H9 (cell line): Measurements from ENCODE around the gene DACH1. TPM values are rescaled to one million over a fixed set of nuclear protein-coding genes. Genes with fewer than 3 reads are reported as not detected.

Experiments
- DNase-seq: peaks from one replicate; pipeline ENCODE4 v3.0.0-alpha.2; 2017
- H2AFZ ChIP-seq: one replicate; pipeline ENCODE4 v1.6.1; 2013; ENCODE audit warnings: mild to moderate bottlenecking, low read length, control low read depth, moderate library complexity
- H2AK5ac ChIP-seq: 2 replicates; pipeline ENCODE4 v1.6.1; 2013; ENCODE audit warnings: low read length, control low read depth, mixed read lengths; ENCODE audit not compliant: insufficient read length
- H2BK120ac ChIP-seq: one replicate; pipeline ENCODE4 v1.6.1; 2013; ENCODE audit warnings: low read depth, mild to moderate bottlenecking, low read length, control low read depth, inconsistent platforms; ENCODE audit not compliant: poor library complexity, severe bottlenecking
- H2BK12ac ChIP-seq: 2 replicates; pipeline ENCODE4 v1.6.1; 2013; ENCODE audit warnings: low read length, control low read depth, mixed read lengths, low read depth; ENCODE audit not compliant: insufficient read length
- H2BK15ac ChIP-seq: 2 replicates; pipeline ENCODE4 v1.6.1; 2013; ENCODE audit warnings: low read depth, low read length, control low read depth
- H2BK20ac ChIP-seq: one replicate; pipeline ENCODE4 v1.6.1; 2013; ENCODE audit warnings: low read depth, mild to moderate bottlenecking, low read length, control low read depth, inconsistent platforms; ENCODE audit not compliant: poor library complexity, severe bottlenecking
- H2BK5ac ChIP-seq: 2 replicates; pipeline ENCODE4 v1.6.1; 2013; ENCODE audit warnings: low read length, control low read depth, mixed read lengths; ENCODE audit not compliant: insufficient read length
- H3K14ac ChIP-seq: 2 replicates; pipeline ENCODE4 v1.6.1; 2013; ENCODE audit warnings: low read length, control low read depth; ENCODE audit not compliant: insufficient read depth
- H3K18ac ChIP-seq: 2 replicates; pipeline ENCODE4 v1.6.1; 2013; ENCODE audit warnings: low read depth, mild to moderate bottlenecking, mixed read lengths, low read length, control low read depth; ENCODE audit not compliant: insufficient read length
- H3K23ac ChIP-seq: 2 replicates; pipeline ENCODE4 v1.6.1; 2013; ENCODE audit warnings: low read length, control low read depth, mixed read lengths, low read depth; ENCODE audit not compliant: insufficient read length
- H3K23me2 ChIP-seq: 2 replicates; pipeline ENCODE4 v1.6.1; 2013; ENCODE audit warnings: low read depth, mild to moderate bottlenecking, mixed read lengths, low read length, control low read depth; ENCODE audit not compliant: insufficient read length, poor library complexity, severe bottlenecking
- H3K27ac ChIP-seq: 2 replicates; pipeline ENCODE4 v1.5.1; 2013; ENCODE audit warnings: low read length, control low read depth, mixed read lengths, low read depth; ENCODE audit not compliant: insufficient read length
- H3K27me3 ChIP-seq: 2 replicates; pipeline ENCODE4 v1.6.1; 2013; ENCODE audit warnings: low read length, control low read depth, inconsistent platforms; ENCODE audit not compliant: insufficient read depth
- H3K4ac ChIP-seq: 2 replicates; pipeline ENCODE4 v1.6.1; 2013; ENCODE audit warnings: low read depth, mild to moderate bottlenecking, control low read depth, inconsistent platforms, low read length, moderate library complexity
- H3K4me1 ChIP-seq: 2 replicates; pipeline ENCODE4 v1.6.1; 2013; ENCODE audit warnings: low read length, control low read depth, inconsistent platforms; ENCODE audit not compliant: insufficient read depth
- H3K4me2 ChIP-seq: 2 replicates; pipeline ENCODE4 v1.6.1; 2013; ENCODE audit warnings: low read length, control low read depth, mixed read lengths; ENCODE audit not compliant: insufficient read length, insufficient read depth
- H3K56ac ChIP-seq: 2 replicates; pipeline ENCODE4 v1.6.1; 2013; ENCODE audit warnings: low read depth, mild to moderate bottlenecking, mixed read lengths, low read length, control low read depth; ENCODE audit not compliant: insufficient read length
- H3K79me1 ChIP-seq: 2 replicates; pipeline ENCODE4 v1.6.1; 2013; ENCODE audit warnings: low read depth, mild to moderate bottlenecking, moderate library complexity, low read length, control low read depth, inconsistent platforms; ENCODE audit not compliant: insufficient read depth, poor library complexity, severe bottlenecking
- H3K79me2 ChIP-seq: 2 replicates; pipeline ENCODE4 v1.6.1; 2013; ENCODE audit warnings: low read length, control low read depth, inconsistent platforms; ENCODE audit not compliant: insufficient read depth
- H3K9ac ChIP-seq: 2 replicates; pipeline ENCODE4 v1.6.1; 2013; ENCODE audit warnings: low read length, control low read depth, mixed read lengths; ENCODE audit not compliant: insufficient read length; ENCODE audit errors: extremely low read depth
- H3K9me3 ChIP-seq: one replicate; pipeline ENCODE4 v1.6.1; 2013; ENCODE audit warnings: low read depth, low read length, inconsistent platforms; ENCODE audit not compliant: control insufficient read depth
- H3T11ph ChIP-seq: one replicate; pipeline ENCODE4 v1.6.1; 2013; ENCODE audit warnings: mild to moderate bottlenecking, low read length, control low read depth, inconsistent platforms
- H4K20me1 ChIP-seq: one replicate; pipeline ENCODE4 v1.6.1; 2013; ENCODE audit not compliant: control insufficient read depth, insufficient read length, insufficient read depth
- H4K5ac ChIP-seq: 2 replicates; pipeline ENCODE4 v1.6.1; 2013; ENCODE audit warnings: low read depth, mild to moderate bottlenecking, mixed read lengths, low read length, control low read depth; ENCODE audit not compliant: insufficient read length
- H4K8ac ChIP-seq: replicated peaks from 2 replicates; pipeline ENCODE4 v1.6.1; 2013; ENCODE audit warnings: low read length, control low read depth, mixed read lengths, low read depth; ENCODE audit not compliant: insufficient read length
- H4K91ac ChIP-seq: 2 replicates; pipeline ENCODE4 v1.6.1; 2013; ENCODE audit warnings: low read depth, mild to moderate bottlenecking, moderate library complexity, mixed read lengths, low read length, control low read depth; ENCODE audit not compliant: insufficient read length
- H3K27ac Mint-ChIP-seq, 3 experiments: 2 replicates in 2 of 3; 3 replicates in 1 of 3; pipeline ENCODE4 v1.8.0; 2020 to 2021; ENCODE audit warnings: mixed read lengths in 3 of 3, mild to moderate bottlenecking in 1 of 3, moderate library complexity in 1 of 3
- H3K27me3 Mint-ChIP-seq: 2 replicates; pipeline ENCODE4 v1.8.0; 2021; ENCODE audit warnings: low read depth, mild to moderate bottlenecking, moderate library complexity, mixed read lengths
- H3K36me3 Mint-ChIP-seq, 3 experiments: 2 replicates in 2 of 3; 3 replicates in 1 of 3; pipeline ENCODE4 v1.8.0; 2020 to 2021; ENCODE audit warnings: low read depth in 3 of 3, mixed read lengths in 3 of 3; ENCODE audit not compliant: insufficient read depth in 1 of 3
- H3K4me1 Mint-ChIP-seq, 2 experiments: 2 replicates each; pipeline ENCODE4 v1.8.0; 2020; ENCODE audit warnings: mixed read lengths in 2 of 2
- H3K4me3 Mint-ChIP-seq, 2 experiments: 2 replicates in 1 of 2; 3 replicates in 1 of 2; pipeline ENCODE4 v1.8.0; 2020 to 2021; ENCODE audit warnings: mild to moderate bottlenecking in 2 of 2, mixed read lengths in 2 of 2, moderate library complexity in 1 of 2
- H3K9me3 Mint-ChIP-seq, 2 experiments: 2 replicates in 1 of 2; 3 replicates in 1 of 2; pipeline ENCODE4 v1.8.0; 2020; ENCODE audit warnings: mild to moderate bottlenecking in 2 of 2, mixed read lengths in 2 of 2, moderate library complexity in 1 of 2
- WGBS: extraction: QIAGEN DNeasy Blood & Tissue Kit; methylation state at CpG from one replicate; pipeline ENCODE4 v1.1.7; 2013; ENCODE audit warnings: missing lambda C conversion rate, low lambda C conversion rate, mixed read lengths; ENCODE audit not compliant: insufficient read length; ENCODE audit errors: extremely low coverage; 5-methylcytosine and 5-hydroxymethylcytosine counted together
- total RNA-seq: library from RNA; stranded (reverse); gene quantifications from 2 replicates; pipeline ENCODE4 v1.2.1, GENCODE V29; 2021
- TF ChIP-seq, protein P1 (sequence below): fragments of 200-600 bp; sonication (generic); conservative IDR thresholded peaks from 3 replicates; pipeline ENCODE4 v1.8.0; 2021; ENCODE audit warnings: antibody characterized with exemption, mild to moderate bottlenecking

Gene DACH1
- total RNA-seq, 1 experiment from 2014 or later, result not detected

DNA sequence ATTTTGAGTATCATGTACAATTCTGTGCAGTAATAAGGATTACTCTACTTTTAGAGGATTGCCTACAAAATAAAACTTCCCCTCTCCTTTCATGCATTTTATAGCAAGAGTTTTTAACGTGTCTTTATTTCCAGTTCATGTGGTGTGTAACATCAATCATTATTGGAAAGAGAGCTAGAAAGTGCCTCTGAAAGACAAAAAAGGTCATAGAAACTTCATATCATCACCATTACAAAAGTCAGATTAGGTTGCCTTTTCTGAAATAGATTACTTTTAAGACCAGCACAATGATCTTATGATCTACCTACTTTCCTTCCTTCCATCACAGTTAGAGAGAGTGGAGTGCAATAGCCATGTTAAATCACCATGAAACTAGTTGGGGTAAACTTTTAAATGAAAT lies 12.6 kb downstream of the DACH1 start:
- Mint-ChIP-seq H3K9me3 (no peaks in the 10 kb centered on the region), H3K4me1 (peaks cover 0 to 6% of the 10 kb centered on the region in 2 experiments; a peak in 1 of 4 replicates), H3K27me3 (peaks cover 7% of the 10 kb centered on the region), H3K27ac (no peak overlapping the region), H3K4me3 (no peak overlapping the region), H3K36me3 (no peaks in the 10 kb centered on the region)
- Histone ChIP-seq H2AFZ (no peak overlapping the region), H4K91ac (no peak overlapping the region), H3K4me2 (no peak overlapping the region), H4K20me1 (no peaks in the 10 kb centered on the region), H2BK20ac (no peak overlapping the region), H3K23ac (no peak overlapping the region), H3K9ac (no peak overlapping the region), H2AK5ac (no peak overlapping the region), H2BK12ac (no peak overlapping the region), H3K9me3 (no peaks in the 10 kb centered on the region), H3K27ac (no peak overlapping the region), H3K18ac (no peak overlapping the region), H4K8ac (no peak overlapping the region), H2BK120ac (no peak overlapping the region), H4K5ac (no peak overlapping the region), H3K79me1 (no peaks in the 10 kb centered on the region), H3K4ac (no peak overlapping the region), H3K79me2 (no peaks in the 10 kb centered on the region), H3K14ac (no peak overlapping the region), H3K4me1 (no peaks in the 10 kb centered on the region), H3K27me3 (no peaks in the 10 kb centered on the region), H2BK5ac (no peak overlapping the region), H2BK15ac (no peak overlapping the region), H3K23me2 (no peaks in the 10 kb centered on the region), H3K56ac (no peak overlapping the region), H3T11ph (no peak overlapping the region)
- WGBS, result no CpG with 5 or more reads among the region's 1 CpG
- no peak for DNase-seq
- TF ChIP-seq, protein P1, sequence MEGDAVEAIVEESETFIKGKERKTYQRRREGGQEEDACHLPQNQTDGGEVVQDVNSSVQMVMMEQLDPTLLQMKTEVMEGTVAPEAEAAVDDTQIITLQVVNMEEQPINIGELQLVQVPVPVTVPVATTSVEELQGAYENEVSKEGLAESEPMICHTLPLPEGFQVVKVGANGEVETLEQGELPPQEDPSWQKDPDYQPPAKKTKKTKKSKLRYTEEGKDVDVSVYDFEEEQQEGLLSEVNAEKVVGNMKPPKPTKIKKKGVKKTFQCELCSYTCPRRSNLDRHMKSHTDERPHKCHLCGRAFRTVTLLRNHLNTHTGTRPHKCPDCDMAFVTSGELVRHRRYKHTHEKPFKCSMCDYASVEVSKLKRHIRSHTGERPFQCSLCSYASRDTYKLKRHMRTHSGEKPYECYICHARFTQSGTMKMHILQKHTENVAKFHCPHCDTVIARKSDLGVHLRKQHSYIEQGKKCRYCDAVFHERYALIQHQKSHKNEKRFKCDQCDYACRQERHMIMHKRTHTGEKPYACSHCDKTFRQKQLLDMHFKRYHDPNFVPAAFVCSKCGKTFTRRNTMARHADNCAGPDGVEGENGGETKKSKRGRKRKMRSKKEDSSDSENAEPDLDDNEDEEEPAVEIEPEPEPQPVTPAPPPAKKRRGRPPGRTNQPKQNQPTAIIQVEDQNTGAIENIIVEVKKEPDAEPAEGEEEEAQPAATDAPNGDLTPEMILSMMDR, result no peak
